GM23338 (cell line): Measurements from ENCODE around the gene ZFPL1. TPM values are rescaled to one million over a fixed set of nuclear protein-coding genes. Genes with fewer than 3 reads are reported as not detected.

Experiments
- ATAC-seq: fragments of 200-7000 bp; cut with Tn5 transposase; 3 replicates; pipeline ENCODE4 v1.9.1; 2020
- DNase-seq: peaks from one replicate; pipeline ENCODE4 v3.0.0-alpha.2; 2015; ENCODE audit warnings: low spot score
- H2AFZ ChIP-seq: fragments of 200-600 bp; sonication (generic); 2 replicates; pipeline ENCODE4 v1.8.0; 2016; ENCODE audit warnings: antibody characterized with exemption, mild to moderate bottlenecking, moderate library complexity
- H3F3A ChIP-seq: fragments of 200-600 bp; sonication (generic); replicated peaks from 2 replicates; pipeline ENCODE4 v1.8.0; 2017; ENCODE audit warnings: antibody characterized with exemption, mixed run types, low read depth
- H3K27ac ChIP-seq: fragments of 200-600 bp; sonication (generic); 2 replicates; pipeline ENCODE4 v1.6.1; 2016; ENCODE audit warnings: low read depth
- H3K27me3 ChIP-seq: fragments of 200-600 bp; sonication (generic); 2 replicates; pipeline ENCODE4 v1.8.0; 2016; ENCODE audit warnings: mild to moderate bottlenecking, mixed run types, moderate library complexity; ENCODE audit not compliant: insufficient read depth
- H3K36me3 ChIP-seq: fragments of 200-600 bp; sonication (generic); 2 replicates; pipeline ENCODE4 v1.8.0; 2016; ENCODE audit warnings: mild to moderate bottlenecking; ENCODE audit not compliant: insufficient read depth
- H3K4me1 ChIP-seq: fragments of 200-600 bp; sonication (generic); 2 replicates; pipeline ENCODE4 v1.8.0; 2016; ENCODE audit warnings: mild to moderate bottlenecking, moderate library complexity; ENCODE audit not compliant: insufficient read depth
- H3K4me2 ChIP-seq: fragments of 200-600 bp; sonication (generic); 2 replicates; pipeline ENCODE4 v1.7.1; 2017; ENCODE audit warnings: mixed run types
- H3K4me3 ChIP-seq: fragments of 200-600 bp; sonication (generic); 2 replicates; pipeline ENCODE4 v1.6.1; 2016; ENCODE audit warnings: mixed run types
- H3K79me2 ChIP-seq: fragments of 200-600 bp; sonication (generic); replicated peaks from 2 replicates; pipeline ENCODE4 v1.8.0; 2017; ENCODE audit warnings: mild to moderate bottlenecking; ENCODE audit not compliant: insufficient read depth
- H3K9me2 ChIP-seq: fragments of 200-600 bp; sonication (generic); 2 replicates; pipeline ENCODE4 v1.8.0; 2017; ENCODE audit not compliant: insufficient read depth
- H4K20me1 ChIP-seq: fragments of 200-600 bp; sonication (generic); replicated peaks from 2 replicates; pipeline ENCODE4 v1.8.0; 2017; ENCODE audit warnings: mild to moderate bottlenecking; ENCODE audit not compliant: insufficient read depth
- H3K27ac Mint-ChIP-seq: 2 replicates; pipeline ENCODE4 v1.8.0; 2020; ENCODE audit warnings: inconsistent platforms, mild to moderate bottlenecking, moderate library complexity, mixed read lengths
- H3K27me3 Mint-ChIP-seq: 3 replicates; pipeline ENCODE4 v1.8.0; 2022; ENCODE audit warnings: low read depth, mild to moderate bottlenecking, moderate library complexity, mixed read lengths, inconsistent platforms; ENCODE audit not compliant: insufficient read depth, poor library complexity
- H3K36me3 Mint-ChIP-seq: 3 replicates; pipeline ENCODE4 v1.8.0; 2021; ENCODE audit warnings: low read depth, mild to moderate bottlenecking, inconsistent platforms, moderate library complexity, mixed read lengths
- H3K4me1 Mint-ChIP-seq: 3 replicates; pipeline ENCODE4 v1.8.0; 2020; ENCODE audit warnings: mild to moderate bottlenecking, inconsistent platforms, mixed read lengths
- H3K4me3 Mint-ChIP-seq: 3 replicates; pipeline ENCODE4 v1.8.0; 2021; ENCODE audit warnings: moderate library complexity, mild to moderate bottlenecking, inconsistent platforms, mixed read lengths
- H3K9me3 Mint-ChIP-seq: 3 replicates; pipeline ENCODE4 v1.8.0; 2020; ENCODE audit warnings: moderate library complexity, mild to moderate bottlenecking, inconsistent platforms, mixed read lengths
- CREB1 ChIP-seq: fragments of 250-450 bp; sonication (Bioruptor Pico); IDR thresholded peaks from 2 replicates; pipeline ENCODE4 v1.5.0; 2020; ENCODE audit warnings: low read depth, mild to moderate bottlenecking, moderate library complexity
- CTCF ChIP-seq, 2 experiments: fragments of 200-600 bp in 1 of 2; sonication (generic) in 1 of 2; conservative IDR thresholded peaks; 2 replicates each; pipeline versions ENCODE4 v1.5.1 to v1.6.1; 2016 to 2017; ENCODE audit warnings: antibody characterized with exemption in 2 of 2, low read depth in 2 of 2, mild to moderate bottlenecking in 2 of 2, moderate library complexity in 1 of 2
- ETS1 ChIP-seq: IDR thresholded peaks from 2 replicates; pipeline ENCODE4 v1.6.1; 2016; ENCODE audit warnings: antibody characterized with exemption
- EZH2 ChIP-seq: fragments of 200-600 bp; sonication (generic); IDR thresholded peaks from one replicate; pipeline ENCODE4 v1.8.0; 2017; ENCODE audit warnings: antibody characterized with exemption, mild to moderate bottlenecking, low read depth; ENCODE audit not compliant: unreplicated experiment
- EZH2phosphoT487 ChIP-seq: fragments of 200-600 bp; sonication (generic); IDR thresholded peaks from one replicate; pipeline ENCODE4 v1.8.1; 2018; ENCODE audit warnings: antibody characterized with exemption; ENCODE audit not compliant: unreplicated experiment
- JUNB ChIP-seq: IDR thresholded peaks from one replicate; pipeline ENCODE4 v1.6.1; 2016; ENCODE audit warnings: antibody characterized with exemption; ENCODE audit not compliant: unreplicated experiment
- NANOG ChIP-seq: IDR thresholded peaks from 2 replicates; pipeline ENCODE4 v1.6.1; 2016; ENCODE audit warnings: antibody characterized with exemption, borderline replicate concordance
- POLR2AphosphoS5 ChIP-seq: IDR thresholded peaks from 2 replicates; pipeline ENCODE4 v1.6.1; 2016; ENCODE audit warnings: antibody characterized with exemption, low read depth
- REST ChIP-seq: IDR thresholded peaks from one replicate; pipeline ENCODE4 v1.6.1; 2018; ENCODE audit warnings: antibody characterized with exemption; ENCODE audit not compliant: unreplicated experiment
- STAT1 ChIP-seq: IDR thresholded peaks from one replicate; pipeline ENCODE4 v1.6.1; 2016; ENCODE audit warnings: antibody characterized with exemption; ENCODE audit not compliant: unreplicated experiment
- ZNF114 ChIP-seq: fragments of 250-450 bp; sonication (Bioruptor Pico); IDR thresholded peaks from 2 replicates; pipeline ENCODE4 v1.5.0; 2020; ENCODE audit warnings: mild to moderate bottlenecking, moderate library complexity
- ZNF331 ChIP-seq: fragments of 250-450 bp; sonication (Bioruptor Pico); IDR thresholded peaks from 2 replicates; pipeline ENCODE4 v1.5.0; 2020; ENCODE audit warnings: low read depth, mild to moderate bottlenecking, moderate library complexity
- ZNF462 ChIP-seq: fragments of 250-450 bp; sonication (Bioruptor Pico); IDR thresholded peaks from 2 replicates; pipeline ENCODE4 v1.5.0; 2020; ENCODE audit warnings: mild to moderate bottlenecking, moderate library complexity
- polyA plus RNA-seq: library from polyadenylated mRNA; unstranded; fragments of >200 nt; fragmentation: Nextera tagmentation; extraction: Ambion mirVana; gene quantifications from 2 replicates; pipeline ENCODE4 v1.2.1, GENCODE V29; 2016
- total RNA-seq: library from RNA; depleted of rRNA; stranded (reverse); fragments of >200 nt; shearing (Covaris generic); gene quantifications from 2 replicates; pipeline ENCODE4 v1.2.3, GENCODE V29; 2014

The ZFPL1 gene
- total and polyA plus RNA-seq, 2 experiments from 2014 or later, result 26.3 to 26.8 TPM

- ATAC-seq (peak; percentile 27), DNase-seq (peak; percentile 82)
- H2AFZ ChIP-seq, result no peak overlapping the region
- H3K36me3 ChIP-seq, result no peaks in the 10 kb centered on the region
- peak overlapping the region; percentile 94 for H3K27ac Mint-ChIP-seq
- H4K20me1 ChIP-seq, result no peaks in the 10 kb centered on the region
- peak overlapping the region; percentile 97 for H3K4me3 Mint-ChIP-seq
- H3K36me3 Mint-ChIP-seq, result peaks cover 21% of the 10 kb centered on the region
- H3K27me3 Mint-ChIP-seq, result peaks cover 19% of the 10 kb centered on the region
- no peaks in the 10 kb centered on the region for H3K9me3 Mint-ChIP-seq
- peak overlapping the region; percentile 67 for H3K4me3 ChIP-seq
- no peak overlapping the region for H3K27ac ChIP-seq
- peaks cover 19% of the 10 kb centered on the region for H3K4me1 Mint-ChIP-seq
- no peaks in the 10 kb centered on the region for H3K27me3 ChIP-seq
- TF ChIP-seq STAT1 (no peak), JUNB (no peak), ZNF331 (CRISPR knock-in tag) (no peak), ETS1 (no peak), REST (no peak), EZH2 (no peak), CREB1 (CRISPR knock-in tag) (no peak), ZNF114 (CRISPR knock-in tag) (no peak), EZH2phosphoT487 (no peak), NANOG (no peak), POLR2AphosphoS5 (no peak), ZNF462 (CRISPR knock-in tag) (no peak), CTCF (conservative IDR thresholded peaks at IDR 0.05; ENCODE audit: low read depth in 2 of 2) (no peak)
- peaks cover 12% of the 10 kb centered on the region; the same call in 1 of the 2 replicates for H3F3A ChIP-seq
- H3K4me1 ChIP-seq, result peaks cover 20% of the 10 kb centered on the region; the same call in 1 of the 2 replicates
- H3K79me2 ChIP-seq, result peaks cover 19% of the 10 kb centered on the region
- peak overlapping the region; percentile 99 for H3K4me2 ChIP-seq
- no peaks in the 10 kb centered on the region for H3K9me2 ChIP-seq
Measured at GRCh38 chr11:65132988-65133700, 49.1 kb downstream of the ZFPL1 start.
